ENCODE measurements around the gene CENPX.

Gene CENPX

GRCh38 chr17:82055023-82055964, 32.6 kb upstream of the CENPX start:
- no peak for DNase-seq

GRCh38 chr17:82054351-82055022, 31.8 kb upstream of the CENPX start:
- DNase-seq, result no peak

- no peak for DNase-seq
These were observed 31.0 kb upstream of the CENPX start for GRCh38 chr17:82053556-82054263.

- no peak for DNase-seq
These were observed 30.5 kb upstream of the CENPX start for GRCh38 chr17:82053130-82053529.

GRCh38 chr17:82052638-82053059, 30.0 kb upstream of the CENPX start:
- no peak for DNase-seq

GRCh38 chr17:82051776-82052637, 29.3 kb upstream of the CENPX start, which contains the start of the genes GPS1 and RFNG:
Gene GPS1 (plus strand): TSS chr17:82051898. CDS start chr17:82051932, 34 bp downstream.
Gene RFNG (minus strand): TSS chr17:82051811. CDS start chr17:82051766, 45 bp downstream.
- DNase-seq, result peak; percentile 24

GRCh38 chr17:82050761-82051641, 28.3 kb upstream of the CENPX start:
- no peak for DNase-seq

- DNase-seq, result no peak
These were observed 27.6 kb upstream of the CENPX start for GRCh38 chr17:82050152-82050760.

- DNase-seq, result no peak
These were observed 26.9 kb upstream of the CENPX start for GRCh38 chr17:82049521-82049971.

- no peak for DNase-seq
These were observed 26.4 kb upstream of the CENPX start for GRCh38 chr17:82049106-82049505.

- no peak for DNase-seq
These were observed 25.9 kb upstream of the CENPX start for GRCh38 chr17:82048571-82048971.

- DNase-seq, result no peak
These were observed 25.4 kb upstream of the CENPX start for GRCh38 chr17:82047914-82048570.

- no peak for DNase-seq
These were observed 24.7 kb upstream of the CENPX start for GRCh38 chr17:82047379-82047778.

- no peak for DNase-seq
These were observed 24.2 kb upstream of the CENPX start for GRCh38 chr17:82046903-82047302.

- DNase-seq, result no peak
These were observed 23.3 kb upstream of the CENPX start for GRCh38 chr17:82045936-82046484.

GRCh38 chr17:82043507-82043906, 20.8 kb upstream of the CENPX start:
- DNase-seq, result no peak

GRCh38 chr17:82042649-82043048, 20.0 kb upstream of the CENPX start:
- DNase-seq, result no peak

GRCh38 chr17:82041144-82041814, 18.6 kb upstream of the CENPX start:
- no peak for DNase-seq

- DNase-seq, result no peak
These were observed 17.1 kb upstream of the CENPX start for GRCh38 chr17:82039695-82040299.
